ENCODE data around the gene SRMS.

SRMS gene

GRCh38 chr20:63544958-63545516, 2.5 kb downstream of the SRMS start:
- Histone ChIP-seq H3K4me3 (no peak overlapping the region), H3K4me1 (no peaks in the 10 kb centered on the region), H3K27me3 (ENCODE audit: low read depth) (peaks cover 9% of the 10 kb centered on the region; the same call in 1 of the 2 replicates), H3K9me3 (no peaks in the 10 kb centered on the region), H3K36me3 (replicated peaks) (no peaks in the 10 kb centered on the region)
- DNase-seq (ENCODE audit: low spot score in 2 of 2), result no peak
- in situ Hi-C loops (cut with MboI; ENCODE audit: low sequenced_read_pairs), result loop anchor here (5.0 kb wide), 1 partner anchor 432 kb away; the partner anchor contains the start of gene SAMD10

DNA sequence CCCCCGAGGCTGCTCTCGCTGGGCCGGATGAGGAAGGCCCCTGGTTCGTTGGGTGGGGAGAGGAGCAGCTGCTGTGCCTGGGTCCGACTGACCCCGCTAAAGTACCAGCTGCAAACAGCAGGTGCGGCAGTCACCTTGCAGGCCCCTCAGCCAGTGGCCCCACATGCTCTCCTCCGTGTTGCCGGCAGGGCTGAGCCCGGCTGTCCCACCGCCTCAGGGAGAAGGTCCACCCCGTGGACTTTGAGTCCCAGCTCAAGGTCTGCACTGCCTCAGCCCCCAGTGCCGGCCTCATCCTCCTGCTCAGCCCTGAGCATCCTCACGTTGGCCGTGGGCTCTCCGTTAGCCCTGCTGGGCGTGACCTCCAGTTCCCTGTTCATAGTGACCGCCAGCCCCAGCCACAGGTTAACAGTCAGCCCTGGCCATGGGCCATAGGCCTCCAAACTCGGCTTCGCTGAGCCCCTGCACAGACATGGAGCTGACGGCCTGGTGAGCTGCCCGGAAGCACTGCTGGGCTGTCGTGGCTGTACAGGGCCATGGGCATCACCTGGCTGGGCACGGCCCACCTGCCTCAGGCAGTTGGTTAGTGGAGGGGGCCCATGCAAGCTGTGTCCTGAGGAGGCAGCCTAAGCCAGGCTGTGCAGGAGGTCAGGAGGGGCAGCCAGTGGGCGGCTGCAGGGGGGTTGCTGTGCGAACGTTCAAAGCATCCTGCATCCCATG, 3.1 kb downstream of the SRMS start:
- Histone ChIP-seq H3K4me1 (no peaks in the 10 kb centered on the region), H3K27me3 (ENCODE audit: low read depth) (peaks cover 9% of the 10 kb centered on the region; the same call in 1 of the 2 replicates), H3K4me3 (no peak overlapping the region), H3K9me3 (no peaks in the 10 kb centered on the region), H3K36me3 (replicated peaks) (no peaks in the 10 kb centered on the region)
- DNase-seq (ENCODE audit: low spot score in 2 of 2), result no peak
- in situ Hi-C loops (cut with MboI; ENCODE audit: low sequenced_read_pairs), result loop anchor here (5.0 kb wide), 1 partner anchor 433 kb away; the partner anchor contains the start of gene SAMD10

DNA sequence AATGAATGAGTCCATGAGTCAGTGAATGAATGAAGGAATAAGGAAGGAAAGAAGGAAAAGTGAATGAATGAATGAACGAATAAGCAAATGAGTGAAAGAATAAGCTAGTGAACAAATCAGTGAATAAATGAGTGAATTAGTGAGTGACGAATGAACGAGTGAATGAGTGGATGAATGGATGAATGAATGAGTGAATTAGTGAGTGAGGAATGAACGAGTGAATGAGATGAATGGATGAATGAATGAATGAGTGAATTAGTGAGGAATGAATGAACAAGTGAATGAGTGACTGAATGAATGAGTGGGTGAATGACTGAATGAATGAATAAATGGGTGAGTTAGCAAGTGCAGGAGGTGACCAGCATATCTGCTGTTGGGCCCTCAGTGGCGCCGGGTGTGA, 3.8 kb downstream of the SRMS start:
- in situ Hi-C loops (cut with MboI; ENCODE audit: low sequenced_read_pairs), result loop anchor here (5.0 kb wide), 1 partner anchor 434 kb away; the partner anchor contains the start of gene SAMD10
- Histone ChIP-seq H3K9me3 (no peaks in the 10 kb centered on the region), H3K4me3 (no peak overlapping the region), H3K36me3 (replicated peaks) (no peaks in the 10 kb centered on the region), H3K4me1 (no peaks in the 10 kb centered on the region), H3K27me3 (ENCODE audit: low read depth) (peaks cover 9% of the 10 kb centered on the region; the same call in 1 of the 2 replicates)
- DNase-seq (ENCODE audit: low spot score in 2 of 2), result no peak

- no peak overlapping the region for H3K4me3 ChIP-seq
- no peaks in the 10 kb centered on the region for H3K36me3 ChIP-seq (replicated peaks)
- in situ Hi-C loops (cut with MboI; ENCODE audit: low sequenced_read_pairs), result loop anchor here (5.0 kb wide), 1 partner anchor 434 kb away; the partner anchor contains the start of gene SAMD10
- no peaks in the 10 kb centered on the region for H3K4me1 ChIP-seq
- H3K27me3 ChIP-seq (ENCODE audit: low read depth), result peaks cover 9% of the 10 kb centered on the region; the same call in 1 of the 2 replicates
- no peak for DNase-seq (ENCODE audit: low spot score in 2 of 2)
- no peaks in the 10 kb centered on the region for H3K9me3 ChIP-seq
Measured at GRCh38 chr20:63543131-63543530, 4.4 kb downstream of the SRMS start.

DNA sequence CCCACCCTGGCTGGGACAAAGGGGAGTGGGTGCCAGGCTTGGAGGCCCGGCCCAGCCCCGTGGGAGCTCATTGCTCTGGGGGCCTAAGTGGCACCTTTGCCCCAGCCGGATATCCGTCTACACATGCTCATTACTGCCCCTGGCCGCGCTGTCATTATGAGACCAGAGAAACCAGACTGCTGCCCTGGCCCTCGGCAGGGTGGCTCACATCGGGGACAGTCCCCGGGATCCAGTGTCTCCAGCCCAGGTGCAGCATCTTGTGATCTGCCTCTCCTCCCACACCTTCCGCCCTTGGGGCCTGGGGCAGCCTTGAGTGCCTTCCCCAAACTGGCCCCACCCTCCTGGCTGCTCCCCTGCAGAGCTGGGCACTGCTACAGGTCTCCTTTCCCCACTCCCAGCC, 4.9 kb downstream of the SRMS start:
- DNase-seq (ENCODE audit: low spot score in 2 of 2), result no peak
- H3K27me3 ChIP-seq (ENCODE audit: low read depth), result peaks cover 9% of the 10 kb centered on the region; the same call in 1 of the 2 replicates

DNA sequence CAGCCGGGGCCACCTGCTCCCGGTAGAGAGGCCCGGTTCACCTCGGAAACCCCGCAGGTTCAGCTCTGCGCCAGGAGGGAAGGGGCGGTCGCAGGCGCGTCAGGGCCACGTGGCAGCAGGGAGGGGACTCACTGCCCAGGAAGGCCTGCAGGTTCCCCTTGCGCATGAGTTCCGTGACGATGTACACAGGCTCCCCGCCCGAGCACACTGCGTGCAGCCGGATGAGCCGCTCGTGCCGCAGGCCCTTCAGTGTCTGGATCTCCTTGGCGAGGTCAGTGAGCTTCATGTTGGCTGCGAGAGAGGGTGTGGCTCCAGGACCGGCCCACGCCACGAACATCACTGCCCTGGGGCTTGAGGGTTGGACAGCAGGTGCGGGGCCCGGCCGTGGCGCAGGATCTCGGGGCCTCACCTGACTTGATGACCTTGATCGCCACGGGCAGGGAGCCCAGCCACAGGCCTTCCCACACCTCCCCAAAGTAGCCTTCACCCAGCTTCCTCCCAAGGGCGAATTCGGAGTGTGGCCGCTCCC, 5.5 kb downstream of the SRMS start:
- H3K4me1 ChIP-seq, result no peaks in the 10 kb centered on the region

More for the DNA sequence above, 4.9 kb downstream of the SRMS start:
- no peaks in the 10 kb centered on the region for H3K4me1 ChIP-seq
- no peaks in the 10 kb centered on the region for H3K9me3 ChIP-seq
- H3K36me3 ChIP-seq (replicated peaks), result no peaks in the 10 kb centered on the region
- in situ Hi-C loops (cut with MboI; ENCODE audit: low sequenced_read_pairs), result loop anchor here (5.0 kb wide), 1 partner anchor 435 kb away; the partner anchor contains the start of gene SAMD10
- H3K4me3 ChIP-seq, result no peak overlapping the region

GRCh38 chr20:63541371-63541770, 6.2 kb downstream of the SRMS start:
- no peak overlapping the region for H3K4me3 ChIP-seq
- no peaks in the 10 kb centered on the region for H3K9me3 ChIP-seq
- H3K36me3 ChIP-seq (replicated peaks), result no peaks in the 10 kb centered on the region
- in situ Hi-C loops (cut with MboI; ENCODE audit: low sequenced_read_pairs), result loop anchor here (5.0 kb wide), 1 partner anchor 436 kb away; the partner anchor contains the start of gene SAMD10
- peaks cover 3% of the 10 kb centered on the region; the same call in 1 of the 2 replicates for H3K27me3 ChIP-seq (ENCODE audit: low read depth)
- no peak for DNase-seq (ENCODE audit: low spot score in 2 of 2)
- no peaks in the 10 kb centered on the region for H3K4me1 ChIP-seq

More for the DNA sequence above, 5.5 kb downstream of the SRMS start:
- in situ Hi-C loops (cut with MboI; ENCODE audit: low sequenced_read_pairs), result loop anchor here (5.0 kb wide), 1 partner anchor 435 kb away; the partner anchor contains the start of gene SAMD10
- Histone ChIP-seq H3K27me3 (ENCODE audit: low read depth) (peaks cover 8% of the 10 kb centered on the region; the same call in 1 of the 2 replicates), H3K9me3 (no peaks in the 10 kb centered on the region), H3K36me3 (replicated peaks) (no peaks in the 10 kb centered on the region), H3K4me3 (no peak overlapping the region)
- DNase-seq (ENCODE audit: low spot score in 2 of 2), result no peak

- Histone ChIP-seq H3K36me3 (replicated peaks) (no peaks in the 10 kb centered on the region), H3K4me3 (no peak overlapping the region), H3K4me1 (no peaks in the 10 kb centered on the region), H3K27me3 (ENCODE audit: low read depth) (peaks cover 3% of the 10 kb centered on the region; the same call in 1 of the 2 replicates), H3K9me3 (no peaks in the 10 kb centered on the region)
- in situ Hi-C loops (cut with MboI; ENCODE audit: low sequenced_read_pairs), result loop anchor here (5.0 kb wide), 1 partner anchor 437 kb away; the partner anchor contains the start of gene SAMD10
- no peak for DNase-seq (ENCODE audit: low spot score in 2 of 2)
Measured at GRCh38 chr20:63540417-63541186, 6.9 kb downstream of the SRMS start.

DNA sequence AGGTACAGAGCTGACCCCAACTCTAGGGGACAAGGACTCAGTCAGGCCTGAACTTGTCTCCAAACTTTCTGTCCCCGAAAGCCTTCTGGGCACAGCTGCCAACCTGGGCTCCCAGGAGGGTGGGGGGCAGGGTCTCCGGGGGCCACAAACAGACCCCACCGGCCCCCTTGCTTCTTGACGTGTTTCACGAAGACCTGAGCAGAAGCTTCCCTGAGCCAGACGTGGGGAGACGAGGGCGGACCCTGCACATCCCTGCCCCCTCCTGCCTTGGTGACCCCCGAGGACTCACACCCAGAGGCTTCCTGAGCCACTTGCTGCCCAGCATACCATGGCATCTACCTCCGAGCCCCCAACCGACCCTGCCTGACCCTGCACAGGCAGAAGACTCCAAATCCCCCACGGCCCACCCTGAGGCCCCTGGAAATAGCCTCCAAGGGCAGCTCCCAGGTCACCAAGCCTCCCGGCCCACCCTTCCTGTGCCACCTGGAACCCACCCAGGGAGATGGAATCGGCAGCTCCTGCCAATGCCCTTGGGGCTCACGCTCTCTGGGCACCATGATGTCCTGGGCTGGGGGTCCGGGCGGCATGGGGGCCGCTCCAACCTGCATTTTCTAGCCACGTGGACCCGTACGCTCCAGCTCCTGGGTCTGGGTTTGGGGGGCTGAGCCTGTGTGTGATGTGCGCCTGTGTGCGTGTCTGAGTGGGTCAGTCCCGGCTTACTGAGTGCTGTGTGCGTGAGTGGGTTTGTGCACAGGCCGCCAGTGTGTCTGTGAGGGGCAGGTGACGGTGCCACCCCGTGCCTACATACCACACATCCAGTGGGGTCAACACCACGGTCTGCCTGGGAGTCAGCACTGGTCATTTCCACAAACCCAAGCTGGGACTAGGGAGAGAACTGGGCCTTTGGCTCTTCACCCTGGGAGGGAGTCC, 7.8 kb downstream of the SRMS start:
- Histone ChIP-seq H3K27me3 (ENCODE audit: low read depth) (no peaks in the 10 kb centered on the region), H3K4me3 (no peak overlapping the region), H3K36me3 (replicated peaks) (no peaks in the 10 kb centered on the region), H3K9me3 (no peaks in the 10 kb centered on the region), H3K4me1 (no peaks in the 10 kb centered on the region)
- DNase-seq (ENCODE audit: low spot score in 2 of 2), result no peak
- in situ Hi-C loops (cut with MboI; ENCODE audit: low sequenced_read_pairs), result loop anchor here (5.0 kb wide), 1 partner anchor 438 kb away; the partner anchor contains the start of gene SAMD10

- in situ Hi-C loops (cut with MboI; ENCODE audit: low sequenced_read_pairs), result no loop called here
- no peak for DNase-seq (ENCODE audit: low spot score in 2 of 2)
- Histone ChIP-seq H3K4me3 (no peak overlapping the region), H3K9me3 (no peaks in the 10 kb centered on the region), H3K36me3 (replicated peaks) (no peaks in the 10 kb centered on the region), H3K4me1 (no peaks in the 10 kb centered on the region), H3K27me3 (ENCODE audit: low read depth) (no peaks in the 10 kb centered on the region)
Measured at GRCh38 chr20:63539092-63539430, 8.5 kb downstream of the SRMS start.

DNA sequence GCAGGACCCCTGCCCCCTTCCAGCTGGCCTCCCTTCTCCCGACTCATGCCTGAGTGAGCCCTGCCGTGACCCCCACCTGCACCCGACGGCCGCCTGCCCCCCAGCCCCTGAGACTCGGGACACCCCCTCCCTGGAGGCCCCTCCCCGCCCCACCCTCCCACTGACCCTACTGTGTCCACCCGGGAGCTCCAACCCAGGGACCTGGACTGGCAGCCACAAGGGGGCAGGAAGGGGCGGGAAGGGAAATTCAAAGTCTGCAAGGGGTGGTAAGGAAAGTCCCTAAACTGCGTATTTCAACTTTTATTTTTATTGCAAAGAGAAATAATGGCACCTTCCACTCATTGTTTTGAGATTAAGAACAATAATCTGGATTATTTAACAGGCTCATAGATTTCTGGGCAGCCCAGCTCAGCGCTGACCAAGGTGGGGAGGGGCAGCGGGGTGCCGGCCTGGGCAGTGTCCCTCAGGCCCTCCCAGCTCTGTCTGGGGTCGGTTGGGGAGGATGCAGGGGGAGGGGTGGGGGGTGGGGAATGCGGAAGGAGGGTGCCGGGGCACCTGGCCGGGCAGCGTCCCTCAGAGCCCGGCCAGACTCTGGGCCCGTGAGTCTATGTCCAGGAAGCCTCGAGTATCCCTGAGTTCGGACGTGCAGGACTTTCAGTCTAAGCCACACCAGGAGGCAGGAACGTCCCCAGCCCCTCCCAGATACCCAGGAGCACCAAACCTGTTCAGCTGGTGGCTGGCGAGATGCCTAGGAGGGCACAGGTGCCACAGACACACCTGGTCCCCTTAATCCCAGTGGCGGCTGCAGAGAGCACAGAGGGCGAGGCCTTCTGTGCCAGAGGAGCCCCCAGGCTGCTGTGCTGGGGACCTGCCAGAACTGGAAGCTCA, 9.1 kb downstream of the SRMS start:
- Histone ChIP-seq H3K36me3 (replicated peaks) (no peaks in the 10 kb centered on the region), H3K4me1 (no peaks in the 10 kb centered on the region), H3K27me3 (ENCODE audit: low read depth) (no peaks in the 10 kb centered on the region), H3K9me3 (no peaks in the 10 kb centered on the region), H3K4me3 (peak overlapping the region; percentile 14; the same call in 1 of the 2 replicates)
- in situ Hi-C loops (cut with MboI; ENCODE audit: low sequenced_read_pairs), result no loop called here
- DNase-seq (ENCODE audit: low spot score in 2 of 2), result no peak

All from HAP-1 (cell line).